Hepatocyte (in vitro differentiated cells): ENCODE data around the gene FLAD1.

Experiments used
- EZH2 ChIP-seq: fragments of 200-600 bp; sonication (generic); IDR thresholded peaks from 2 replicates; pipeline ENCODE4 v1.6.1; 2016; ENCODE audit warnings: antibody characterized with exemption, mild to moderate bottlenecking, borderline replicate concordance
- EZH2phosphoT487 ChIP-seq: fragments of 200-600 bp; sonication (generic); IDR thresholded peaks from one replicate; pipeline ENCODE4 v1.6.1; 2018; ENCODE audit warnings: antibody characterized with exemption, mild to moderate bottlenecking, low read depth, moderate library complexity; ENCODE audit not compliant: unreplicated experiment, severe bottlenecking

GRCh38 chr1:154955039-154955717 is 28.0 kb upstream of the FLAD1 start:
- TF ChIP-seq EZH2phosphoT487 (no peak), EZH2 (no peak)
